ENCODE measurements around the gene A4GNT.

The A4GNT gene

GRCh38 chr3:138078901-138079344 is 53.3 kb downstream of the A4GNT start:
- no peak for DNase-seq (ENCODE audit: low read depth in 3 of 3)

DNA sequence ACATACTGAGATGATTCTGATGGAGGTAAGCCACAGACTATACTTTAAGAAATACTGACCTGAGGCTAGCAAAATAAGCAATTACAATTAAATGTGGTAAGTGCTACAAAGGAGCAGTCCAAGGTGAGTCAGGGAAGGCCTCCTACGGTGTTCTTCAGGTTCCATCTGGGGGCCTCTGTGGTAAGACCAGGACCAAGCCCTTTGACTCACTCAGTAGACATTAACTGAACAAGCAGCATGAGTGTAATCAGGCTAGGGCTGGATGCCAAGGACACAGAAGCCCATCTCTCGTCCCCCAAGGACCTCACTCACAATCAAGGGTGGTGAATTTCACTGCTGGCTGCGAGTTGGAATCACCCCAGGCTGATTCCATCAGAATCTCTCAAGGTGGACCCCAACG is 54.1 kb downstream of the A4GNT start:
- DNase-seq (ENCODE audit: low read depth in 3 of 3): no peak

Measured in stimulated activated CD4-positive, alpha-beta T cell treated with anti-CD3 and anti-CD28 coated beads, TNF-alpha, amount 100 ng/mL, for 48 hours (primary cell).